GM19397 (cell line): ENCODE measurements around the gene SSUH2.
"Not testable (repeated sequence)": the region's sequence is repeated elsewhere in the genome, so short reads cannot be mapped to it uniquely, and the experiment has no call there.

Experiments
- ATAC-seq: cut with Tn5 transposase; IDR thresholded peaks from one replicate; pipeline ENCODE4 v1.9.1; 2021; ENCODE audit warnings: mild to moderate bottlenecking, moderate library complexity; ENCODE audit not compliant: unreplicated experiment

SSUH2 gene, protein sequence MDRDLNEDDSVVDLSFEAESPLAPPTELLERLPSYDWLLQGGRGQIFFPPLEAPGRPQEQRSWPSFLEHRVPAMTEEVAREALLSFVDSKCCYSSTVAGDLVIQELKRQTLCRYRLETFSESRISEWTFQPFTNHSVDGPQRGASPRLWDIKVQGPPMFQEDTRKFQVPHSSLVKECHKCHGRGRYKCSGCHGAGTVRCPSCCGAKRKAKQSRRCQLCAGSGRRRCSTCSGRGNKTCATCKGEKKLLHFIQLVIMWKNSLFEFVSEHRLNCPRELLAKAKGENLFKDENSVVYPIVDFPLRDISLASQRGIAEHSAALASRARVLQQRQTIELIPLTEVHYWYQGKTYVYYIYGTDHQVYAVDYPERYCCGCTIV

DNA sequence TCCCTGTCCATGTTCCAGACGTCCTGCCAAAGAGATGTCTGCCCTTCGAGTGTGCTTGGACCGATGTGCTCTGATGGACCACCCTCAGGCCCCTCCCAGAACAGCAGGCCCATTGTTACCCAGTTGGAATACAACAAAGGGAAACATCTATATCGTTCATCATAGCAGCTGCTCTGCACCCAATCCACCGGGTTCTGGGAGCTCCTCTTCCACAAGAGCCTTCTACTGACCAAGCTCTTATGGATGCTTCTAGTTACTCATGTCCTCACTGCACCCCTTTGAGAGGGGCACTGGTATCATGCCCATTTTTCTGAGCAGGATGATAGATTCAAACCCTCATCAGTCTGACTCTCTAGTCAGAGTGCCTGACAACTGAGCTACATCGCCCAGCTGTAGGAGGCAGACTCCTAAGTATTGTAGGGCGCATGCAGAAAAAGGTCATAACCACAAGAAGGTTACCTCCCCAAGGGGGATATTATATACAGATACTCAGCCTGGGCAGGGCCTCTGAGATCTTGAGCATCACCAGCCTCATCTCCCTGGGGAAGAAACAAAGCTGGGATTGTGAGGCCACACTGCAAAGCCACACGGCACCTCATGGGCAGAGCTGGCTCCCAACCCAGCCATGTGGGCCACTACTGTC is at the start of gene SSUH2:
Gene SSUH2, minus strand, starts transcription at position 51 of the 643 bp plus-strand sequence. Its CDS starts 40 bp downstream, at position 11.
- no peak for ATAC-seq

DNA sequence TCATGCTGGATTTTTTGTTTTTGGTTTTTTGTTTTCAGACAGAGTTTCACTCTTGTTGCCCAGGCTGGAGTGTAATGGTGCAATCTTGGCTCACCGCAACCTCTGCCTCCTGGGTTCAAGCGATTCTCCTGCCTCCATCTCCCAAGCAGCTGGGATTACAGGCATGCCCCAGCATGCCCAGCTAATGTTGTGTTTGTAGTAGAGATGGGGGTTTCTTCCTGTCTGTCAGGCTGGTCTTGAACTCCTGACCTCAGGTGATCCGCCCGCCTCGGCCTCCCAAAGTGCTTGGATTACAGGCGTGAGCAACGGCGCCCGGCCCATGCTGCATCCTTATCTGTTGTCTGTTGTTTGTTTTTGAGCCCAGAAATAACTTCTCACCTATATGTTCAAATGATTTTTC is 46.7 kb upstream of the SSUH2 start:
- not testable (repeated sequence) for ATAC-seq

DNA sequence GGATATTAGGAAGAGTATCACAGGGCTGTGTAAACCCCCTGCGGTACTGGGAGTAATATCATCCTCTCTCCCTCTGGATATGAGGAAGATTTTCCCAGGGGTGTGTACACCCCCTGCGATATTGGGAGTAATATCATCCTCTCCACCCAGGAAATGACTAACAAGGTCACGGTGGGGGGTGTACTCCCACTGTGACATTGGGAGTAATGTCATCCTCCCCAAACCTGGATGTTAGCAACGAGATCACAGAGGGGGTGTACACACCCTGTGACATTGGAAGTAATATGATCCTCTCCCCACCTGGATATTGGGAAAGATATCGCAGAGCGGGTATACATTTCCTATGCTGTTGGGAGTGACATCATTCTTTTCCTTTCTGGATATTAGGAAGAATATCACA is 40.4 kb upstream of the SSUH2 start:
- not testable (repeated sequence) for ATAC-seq

DNA sequence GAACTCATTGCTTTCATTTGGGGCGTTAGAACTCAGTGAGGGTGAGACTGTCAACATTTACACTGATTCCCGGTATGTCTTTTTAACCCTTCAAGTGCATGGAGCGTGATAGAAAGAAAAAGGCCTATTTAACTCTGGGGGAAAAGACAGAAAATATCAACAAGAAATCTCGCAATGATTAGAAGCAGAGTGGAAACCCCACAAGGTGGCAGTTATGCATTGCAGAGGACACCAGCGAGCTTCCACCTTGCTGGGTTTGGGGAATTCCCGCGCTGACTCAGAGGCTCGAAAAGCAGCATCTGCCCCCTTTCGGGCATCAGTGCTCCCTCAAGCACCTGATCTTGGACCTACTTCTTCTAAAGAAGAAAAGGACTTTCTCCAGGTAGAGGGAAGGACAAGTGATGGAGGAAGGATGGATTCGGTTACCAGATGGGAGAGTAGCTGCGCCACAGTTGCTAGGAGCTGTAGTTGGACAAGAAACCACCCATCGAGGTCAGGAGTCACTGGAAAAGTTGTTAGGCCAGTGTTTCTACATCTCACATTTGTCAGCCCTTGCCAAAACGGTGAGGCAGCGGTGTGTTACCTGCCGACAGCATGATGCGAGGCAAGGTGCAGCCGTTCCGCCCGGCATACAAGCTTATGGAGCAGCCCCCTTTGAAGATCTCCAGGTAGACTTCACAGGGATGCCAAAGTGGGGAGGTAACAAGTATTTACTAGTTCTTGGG is 38.4 kb upstream of the SSUH2 start:
- not testable (repeated sequence) for ATAC-seq

DNA sequence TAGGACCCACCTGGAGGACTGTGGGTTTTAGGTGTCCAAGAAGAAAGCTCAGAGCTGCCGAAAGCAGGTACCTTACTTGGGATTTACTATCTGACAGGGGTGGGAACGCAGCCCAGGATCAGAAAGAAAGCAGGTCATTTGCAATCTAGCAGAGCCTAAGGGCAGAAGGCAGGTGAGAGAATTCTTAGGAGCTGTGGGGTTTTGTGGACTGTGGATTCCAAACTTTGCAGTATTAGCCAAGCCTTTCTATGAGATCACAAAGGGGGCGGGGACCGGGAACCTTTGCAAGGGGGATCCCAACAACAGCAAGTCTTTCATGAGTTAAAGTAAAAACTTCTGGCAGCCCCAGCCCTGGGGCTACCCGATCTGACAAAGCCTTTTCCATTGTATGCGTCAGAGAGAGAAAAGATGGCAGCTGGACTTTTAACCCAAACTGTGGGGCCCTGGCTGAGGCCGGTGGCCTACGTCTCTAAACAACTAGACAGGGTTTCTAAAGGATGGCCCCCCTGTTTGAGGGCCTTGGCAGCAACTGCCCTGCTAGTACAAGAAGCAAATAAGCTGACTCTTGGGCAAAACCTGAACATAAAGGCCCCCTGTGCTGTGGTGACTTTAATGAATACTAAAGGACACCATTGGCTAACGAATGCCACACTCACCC is 37.4 kb upstream of the SSUH2 start:
- not testable (repeated sequence) for ATAC-seq

DNA sequence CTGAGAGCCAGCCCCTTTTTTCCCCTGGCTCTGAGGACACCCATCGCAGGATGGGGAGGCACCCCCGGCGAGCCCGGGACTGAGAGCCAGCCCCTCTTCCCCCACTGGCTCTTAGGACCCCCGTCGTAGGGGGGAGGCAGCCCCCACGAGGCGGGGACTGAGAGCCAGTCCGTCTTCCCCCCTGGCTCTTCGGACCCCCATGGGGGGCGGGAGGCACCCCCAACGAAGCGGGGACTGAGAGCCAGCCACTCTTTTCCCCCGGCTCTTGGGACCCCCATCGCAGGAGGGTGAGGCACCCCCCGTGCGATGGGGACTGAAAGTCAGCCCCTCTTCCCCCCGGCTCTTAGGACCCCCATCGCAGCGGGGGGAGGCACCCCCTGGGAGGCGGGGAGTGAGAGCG is 36.8 kb upstream of the SSUH2 start:
- ATAC-seq: no peak

DNA sequence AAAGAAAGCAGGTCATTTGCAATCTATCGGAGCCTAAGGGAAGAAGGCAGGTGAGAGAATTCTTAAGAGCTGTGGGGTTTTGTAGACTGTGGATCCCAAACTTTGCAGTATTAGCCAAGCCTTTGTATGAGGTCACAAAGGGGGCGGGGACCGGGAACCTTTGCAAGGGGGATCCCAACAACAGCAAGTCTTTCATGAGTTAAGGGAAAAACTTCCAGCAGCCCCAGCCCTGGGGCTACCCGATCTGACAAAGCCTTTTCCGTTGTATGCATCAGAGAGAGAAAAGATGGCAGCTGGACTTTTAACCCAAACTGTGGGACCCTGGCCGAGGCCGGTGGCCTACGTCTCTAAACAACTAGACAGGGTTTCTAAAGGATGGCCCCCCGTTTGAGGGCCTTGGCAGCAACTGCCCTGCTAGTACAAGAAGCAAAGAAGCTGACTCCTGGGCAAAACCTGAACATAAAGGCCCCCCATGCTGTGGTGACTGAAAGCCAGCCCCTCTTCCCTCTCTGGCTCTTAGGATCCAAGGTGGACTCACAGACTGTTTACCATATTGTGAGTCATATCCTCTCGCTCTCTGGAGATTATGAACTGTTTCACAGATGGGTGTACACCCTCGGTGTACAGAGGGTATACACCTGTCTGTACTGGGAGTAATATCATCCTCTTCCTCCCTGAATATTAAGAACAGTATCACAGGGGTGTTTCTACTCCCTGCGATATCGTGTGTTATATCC is 35.4 kb upstream of the SSUH2 start:
- ATAC-seq: not testable (repeated sequence)

DNA sequence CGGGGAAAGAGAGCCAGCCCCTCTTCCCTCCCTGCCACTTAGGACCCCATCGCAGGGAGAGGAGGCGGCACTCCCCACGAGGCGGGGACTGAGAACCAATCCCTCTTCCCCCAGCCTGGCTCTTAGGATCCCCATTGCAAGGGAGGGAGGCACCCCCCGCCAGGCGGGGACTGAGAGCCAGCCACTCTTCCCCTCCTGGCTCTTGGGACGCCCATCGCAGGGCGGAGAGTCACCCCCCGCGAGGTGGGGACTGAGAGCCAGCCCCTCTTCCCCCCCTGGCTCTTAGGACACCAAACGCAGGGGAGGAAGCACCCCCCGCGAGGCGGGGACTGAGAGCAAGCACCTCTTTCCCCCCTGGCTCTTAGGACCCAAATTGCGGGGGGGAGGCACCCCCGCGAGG is 34.2 kb upstream of the SSUH2 start:
- ATAC-seq: no peak

DNA sequence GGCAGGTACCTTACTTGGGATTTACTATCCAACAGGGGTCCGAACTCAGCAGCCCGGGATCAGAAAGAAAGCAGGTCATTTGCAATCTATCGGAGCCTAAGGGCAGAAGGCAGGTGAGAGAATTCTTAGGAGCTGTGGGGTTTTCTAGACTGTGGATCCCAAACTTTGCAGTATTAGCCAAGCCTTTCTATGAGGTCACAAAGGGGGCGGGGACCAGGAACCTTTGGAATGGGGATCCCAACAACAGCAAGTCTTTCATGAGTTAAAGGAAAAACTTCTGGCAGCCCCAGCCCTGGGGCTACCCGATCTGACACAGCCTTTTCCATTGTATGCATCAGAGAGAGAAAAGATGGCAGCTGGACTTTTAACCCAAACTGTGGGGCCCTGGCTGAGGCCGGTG is 32.7 kb upstream of the SSUH2 start:
- not testable (repeated sequence) for ATAC-seq

DNA sequence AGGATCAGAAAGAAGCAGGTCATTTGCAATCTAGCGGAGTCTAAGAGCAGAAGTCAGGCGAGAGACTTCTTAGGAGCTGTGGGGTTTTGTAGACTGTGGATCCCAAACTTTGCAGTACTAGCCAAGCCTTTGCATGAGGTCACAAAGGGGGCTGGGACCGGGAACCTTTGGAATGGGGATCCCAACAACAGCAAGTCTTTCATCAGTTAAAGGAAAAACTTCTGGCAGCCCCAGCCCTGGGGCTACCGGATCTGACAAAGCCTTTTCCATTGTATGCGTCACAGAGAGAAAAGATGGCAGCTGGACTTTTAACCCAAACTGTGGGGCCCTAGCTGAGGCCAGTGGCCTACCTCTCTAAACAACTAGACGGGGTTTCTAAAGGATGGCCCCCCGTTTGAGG is 31.0 kb upstream of the SSUH2 start:
- ATAC-seq: not testable (repeated sequence)

DNA sequence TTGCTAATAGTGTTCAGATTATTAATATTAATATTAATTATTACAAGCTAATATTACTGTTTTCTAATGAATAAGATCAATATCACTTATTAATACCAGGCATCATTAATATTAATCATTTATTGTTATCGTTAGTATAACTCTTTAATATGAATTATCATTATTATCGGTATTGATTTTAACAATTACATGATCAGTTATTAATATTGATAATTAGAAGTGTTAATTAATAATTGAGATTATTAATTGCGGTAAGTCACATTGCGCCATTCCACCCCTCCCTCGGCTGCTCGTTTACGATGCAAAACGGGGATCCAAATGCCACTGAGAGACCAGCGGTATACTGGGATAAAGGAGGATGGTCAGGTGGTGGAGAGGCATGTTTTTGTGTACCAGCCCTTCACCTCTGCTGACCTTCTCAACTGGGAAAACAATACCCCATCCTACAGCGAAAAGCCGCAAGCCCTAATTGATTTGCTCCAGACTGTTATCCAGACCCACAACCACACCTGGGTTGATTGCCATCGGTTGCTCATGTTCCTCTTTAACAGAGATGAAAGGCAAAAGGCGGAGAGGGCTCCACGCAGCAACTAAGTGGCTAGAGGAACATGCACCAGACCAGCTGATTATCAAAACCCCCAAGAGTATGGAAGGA is 28.6 kb upstream of the SSUH2 start:
- ATAC-seq: no peak

DNA sequence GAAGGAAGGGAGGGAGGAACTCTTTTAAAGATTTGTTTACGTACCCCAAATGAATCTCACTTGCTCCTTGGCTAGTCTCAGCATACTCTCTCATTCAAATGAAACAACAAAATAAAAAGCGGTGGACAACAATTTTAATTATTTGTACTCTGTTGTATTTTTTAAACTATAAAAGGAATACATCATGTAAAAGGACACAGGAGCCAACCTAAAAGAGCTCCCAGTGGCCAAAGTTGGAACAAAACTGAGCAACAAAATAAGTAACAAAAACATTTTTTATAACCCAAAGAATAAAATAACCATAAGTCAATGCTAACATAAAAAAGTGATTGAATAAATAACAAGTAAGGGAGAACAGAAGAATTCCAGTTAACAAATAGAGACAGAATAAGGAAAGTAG is 24.4 kb upstream of the SSUH2 start:
- ATAC-seq: no peak

DNA sequence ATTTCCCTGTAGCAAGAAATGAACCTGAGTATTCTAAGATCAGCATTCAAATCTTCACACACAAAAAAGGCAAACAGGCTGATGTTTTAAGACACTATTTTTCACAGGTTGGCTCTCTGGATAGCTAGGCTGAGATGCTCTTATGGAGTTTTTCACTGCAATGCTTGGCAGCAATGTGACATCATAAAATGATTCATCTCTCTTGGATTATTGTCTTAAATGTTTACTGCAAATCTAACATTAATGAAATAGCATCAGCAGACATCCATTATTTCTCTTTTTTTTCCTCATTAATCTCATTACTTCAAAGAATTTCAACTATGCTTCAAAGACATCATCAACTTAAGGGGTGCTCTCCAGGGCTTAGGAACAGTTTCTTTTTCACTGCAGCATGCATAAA is 23.6 kb upstream of the SSUH2 start:
- ATAC-seq: no peak

DNA sequence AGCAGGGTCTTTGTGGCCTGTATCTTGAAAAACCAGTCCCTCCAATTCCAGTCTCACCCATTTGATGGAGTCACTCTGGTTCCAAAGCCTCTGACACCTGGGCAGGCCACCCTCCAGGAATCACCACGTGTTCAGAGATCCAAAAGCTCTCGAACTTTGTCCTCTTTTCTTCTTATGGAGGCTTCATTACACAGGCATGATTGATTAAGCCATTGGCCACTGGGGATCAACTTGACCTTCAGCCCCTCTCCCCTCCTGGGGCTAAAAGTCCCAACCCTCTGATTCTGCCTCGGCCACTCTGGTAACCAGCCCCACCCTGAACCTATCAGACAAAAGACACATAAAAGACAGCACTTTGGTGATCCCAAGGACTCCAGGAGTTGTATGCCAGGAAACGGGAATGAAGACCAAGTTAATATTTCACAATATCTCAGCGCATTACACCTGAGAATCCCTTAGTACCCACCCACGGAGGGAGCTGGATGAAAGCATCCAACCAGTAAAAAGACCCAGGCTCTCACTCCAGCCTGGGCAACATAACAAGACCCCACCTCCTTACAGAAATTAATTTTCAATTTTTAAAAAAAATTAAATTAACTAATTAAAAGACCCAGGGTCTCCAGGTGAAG is 23.0 kb upstream of the SSUH2 start:
- no peak for ATAC-seq

DNA sequence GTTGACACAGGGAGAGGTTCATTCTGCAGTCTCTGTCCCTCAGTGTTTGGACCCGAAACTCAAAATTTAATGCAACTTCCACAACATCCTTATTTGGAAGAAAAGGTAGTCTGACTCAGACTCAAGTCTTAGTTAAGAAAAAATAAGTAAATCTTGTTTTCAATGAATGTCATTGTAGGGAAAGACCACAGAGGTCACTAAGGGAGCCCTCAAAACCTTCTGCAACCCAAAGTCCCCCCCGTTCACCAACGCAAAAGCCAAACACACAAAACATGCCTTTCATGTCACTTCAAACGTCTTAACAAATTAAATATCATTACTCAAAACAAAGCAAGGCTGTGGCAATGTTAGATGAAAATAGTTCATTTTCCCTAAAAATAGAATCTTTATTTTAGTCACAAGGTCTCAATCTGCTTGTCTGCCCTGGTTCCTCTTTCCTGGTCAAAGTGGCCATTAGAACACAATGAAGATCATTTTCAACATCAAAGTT is 20.9 kb upstream of the SSUH2 start:
- ATAC-seq: peak; percentile 44

DNA sequence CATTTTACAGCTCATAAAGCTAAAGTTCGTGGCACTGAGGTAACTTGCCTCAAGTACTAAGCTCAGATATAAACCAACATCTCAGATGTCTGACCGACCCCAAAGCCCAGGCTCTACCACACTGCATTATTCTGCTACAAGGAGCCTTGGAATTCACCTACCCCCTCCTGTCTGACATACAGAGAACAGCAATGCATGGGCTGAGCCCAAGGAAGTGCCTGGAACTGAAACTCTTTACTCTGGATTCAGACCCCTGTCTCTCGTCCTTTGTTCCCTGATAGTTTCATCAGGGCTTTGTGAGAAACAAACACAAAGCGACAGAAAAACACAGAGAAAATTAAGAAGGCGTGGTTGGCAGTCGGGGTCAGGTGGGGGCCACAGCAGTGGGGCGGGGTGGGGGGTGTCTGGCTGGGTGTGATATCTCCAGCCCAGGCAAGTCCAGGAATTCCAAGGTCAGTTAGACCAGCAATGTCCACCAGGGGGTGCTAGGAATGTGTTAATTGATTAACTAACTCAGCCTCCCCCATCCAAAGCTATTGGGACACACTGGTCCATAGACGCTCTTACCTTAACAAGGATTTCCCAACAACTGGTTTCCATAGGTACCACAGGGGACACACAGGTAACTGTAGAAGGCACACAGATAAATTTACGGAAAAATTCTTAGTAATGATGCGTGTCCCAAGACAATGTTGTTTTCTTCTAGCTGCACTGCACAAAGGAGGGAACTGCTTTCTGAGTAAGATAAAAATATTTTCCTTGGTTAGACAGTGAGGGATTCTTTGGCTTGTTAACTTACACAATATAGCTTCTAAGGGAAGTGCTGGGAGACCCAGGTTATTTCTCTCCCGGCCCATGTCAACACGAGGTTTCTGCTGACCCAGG is 18.8 kb upstream of the SSUH2 start:
- no peak for ATAC-seq

DNA sequence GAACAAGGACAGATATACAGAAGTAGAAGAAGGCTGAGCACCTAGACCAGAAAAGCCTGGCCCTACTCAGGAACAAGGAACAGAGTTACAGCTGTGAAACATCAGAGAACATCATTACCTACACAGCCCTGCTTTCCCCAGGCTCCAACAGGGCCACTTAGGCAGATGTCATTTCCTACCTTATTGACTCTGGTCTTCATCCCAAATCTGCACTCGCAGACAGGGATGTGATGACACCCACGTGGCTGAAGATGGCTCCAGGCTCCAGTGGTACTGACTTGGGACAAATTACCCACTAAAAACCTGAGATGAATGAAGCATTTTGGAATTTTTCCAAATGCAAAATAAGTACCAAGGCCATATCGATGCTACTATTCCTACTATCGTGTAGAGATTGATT is 18.0 kb upstream of the SSUH2 start:
- ATAC-seq: no peak
